Activated naive CD4-positive, alpha-beta T cell treated with Interleukin-2 at 50 U/mL for 16 hours (primary cell): ENCODE measurements around the gene FBXW12.
A peak's percentile ranks its signal among the peaks of the same experiment; 100 is the strongest.

Source experiments
- DNase-seq: peaks from one replicate; pipeline ENCODE4 v3.0.0-alpha.2; 2020

The FBXW12 gene

GRCh38 chr3:48408823-48409281 lies 36.8 kb downstream of the FBXW12 start:
- peak; percentile 1 for DNase-seq

- DNase-seq = no peak
Observed at GRCh38 chr3:48409291-48410201, 37.5 kb downstream of the FBXW12 start.

DNA sequence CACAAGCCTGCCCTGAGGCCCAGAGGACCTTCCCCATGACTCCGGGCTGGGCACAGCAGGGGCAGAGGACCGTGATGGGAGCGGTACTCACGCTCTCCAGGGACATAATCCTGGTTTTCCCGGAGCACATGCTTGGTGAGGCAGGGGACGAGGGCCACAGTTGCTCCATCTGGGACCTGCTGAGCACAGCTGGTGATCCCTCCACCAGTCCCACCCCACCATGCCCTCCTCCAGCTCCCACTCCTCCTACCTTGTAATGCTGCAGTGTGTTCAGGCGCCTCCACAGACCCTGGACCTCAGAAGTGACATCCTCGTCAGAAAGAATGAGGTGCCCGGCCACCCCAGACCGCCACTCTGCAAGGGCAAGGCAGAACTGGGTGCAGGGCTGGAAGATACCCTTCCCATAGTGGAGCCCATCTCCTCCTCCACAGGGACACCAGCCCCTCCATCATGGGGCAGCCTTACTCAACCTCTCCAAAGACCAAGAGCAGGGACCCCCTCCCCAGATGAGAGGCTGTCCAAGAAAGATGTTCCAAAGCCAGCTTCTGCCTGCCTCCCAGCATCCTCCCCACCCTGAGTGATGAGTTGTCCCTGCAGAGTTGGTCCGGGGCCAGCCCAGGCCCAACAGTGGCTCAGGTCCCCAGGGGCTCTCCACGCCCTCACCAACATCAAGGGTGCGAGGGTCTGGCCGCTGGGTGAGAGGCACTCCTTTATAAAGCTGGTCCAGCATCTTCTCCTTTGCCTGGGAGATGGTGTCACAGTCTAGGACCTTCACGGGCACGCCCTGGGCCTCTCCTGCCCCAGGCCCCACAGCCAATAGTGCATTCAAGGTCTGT lies 38.4 kb downstream of the FBXW12 start:
- no peak for DNase-seq

DNA sequence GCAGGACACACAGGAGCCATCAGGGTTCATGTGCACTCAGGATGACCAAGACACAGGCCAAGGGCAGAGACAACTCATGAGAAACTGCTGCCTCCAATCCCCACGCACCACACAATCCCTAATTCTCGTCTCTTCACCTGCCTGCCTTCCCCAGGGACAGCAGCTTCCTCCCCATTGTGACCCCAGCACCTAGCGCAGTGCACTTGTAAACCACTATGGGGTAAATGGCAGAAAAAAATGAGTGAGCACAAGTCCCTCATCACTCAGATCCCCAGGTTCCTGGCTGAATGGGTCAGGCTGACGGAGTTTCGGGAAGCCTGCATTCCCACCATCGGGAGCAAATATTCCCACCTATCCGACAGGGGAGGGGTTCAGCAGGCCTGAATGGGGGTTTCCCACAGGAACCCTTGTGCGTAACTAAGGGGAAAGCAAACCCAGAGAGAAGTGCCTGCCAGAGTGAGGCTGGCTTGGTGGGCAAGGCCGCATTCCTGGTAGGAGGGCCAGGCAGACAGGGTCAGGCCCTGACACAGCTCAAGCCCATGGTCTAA lies 39.1 kb downstream of the FBXW12 start:
- DNase-seq = no peak

GRCh38 chr3:48411606-48412374 lies 39.8 kb downstream of the FBXW12 start:
- DNase-seq = no peak

DNA sequence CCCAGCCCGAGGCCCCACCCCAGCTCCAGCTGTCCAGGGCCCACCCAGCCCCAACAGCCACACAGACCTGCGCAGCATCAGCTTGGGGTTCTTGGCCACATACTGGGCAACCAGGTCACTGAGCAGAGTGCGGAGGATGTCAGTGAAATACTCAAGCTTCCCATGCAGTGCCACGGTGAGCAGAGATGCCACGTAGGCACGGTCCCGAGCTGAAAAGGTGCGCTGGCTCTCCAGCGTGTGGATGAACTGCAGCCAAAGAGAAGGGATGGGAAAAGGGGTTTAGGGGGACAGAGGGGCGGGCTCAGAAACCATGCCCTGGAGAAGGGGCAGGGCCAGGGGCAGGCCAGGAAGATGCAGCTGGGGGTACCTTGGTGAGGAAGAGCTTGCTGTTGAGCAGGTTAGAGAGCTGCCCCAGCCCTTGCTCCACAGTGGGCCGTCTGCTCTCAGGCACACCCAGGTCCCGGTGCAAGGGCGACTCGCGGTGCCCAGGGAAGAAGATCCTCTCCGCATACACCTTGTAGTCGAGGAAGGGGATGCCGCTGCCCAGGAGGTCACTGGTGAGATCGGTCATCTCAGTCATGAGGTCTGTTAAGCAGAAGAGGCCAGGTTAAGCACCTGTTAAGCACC lies 40.5 kb downstream of the FBXW12 start:
- DNase-seq = no peak

DNA sequence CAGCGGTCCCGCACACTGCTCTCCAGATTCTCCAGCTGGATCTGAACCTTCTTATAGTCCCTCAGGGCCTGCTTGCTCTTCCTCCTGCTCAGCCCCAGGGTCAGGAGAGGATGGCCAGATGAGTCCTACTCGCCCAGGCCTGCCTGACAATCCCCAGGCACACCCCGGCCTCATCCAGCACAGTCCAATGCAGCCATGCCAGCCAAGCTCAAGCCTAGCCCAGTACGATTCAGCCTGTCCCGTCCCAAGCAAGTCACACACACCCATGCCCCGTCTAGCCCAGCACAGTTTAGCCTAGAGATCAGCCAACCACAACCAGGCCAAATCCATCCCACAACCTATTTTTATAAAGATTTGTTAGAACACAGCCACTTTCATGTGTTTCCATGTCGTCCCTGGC lies 41.1 kb downstream of the FBXW12 start:
- DNase-seq = no peak

- DNase-seq = no peak
Observed at GRCh38 chr3:48413611-48414010, 41.6 kb downstream of the FBXW12 start.

- DNase-seq = no peak
Observed at GRCh38 chr3:48414376-48415250, 42.6 kb downstream of the FBXW12 start.

- no peak for DNase-seq
Observed at GRCh38 chr3:48415251-48415953, 43.4 kb downstream of the FBXW12 start.

DNA sequence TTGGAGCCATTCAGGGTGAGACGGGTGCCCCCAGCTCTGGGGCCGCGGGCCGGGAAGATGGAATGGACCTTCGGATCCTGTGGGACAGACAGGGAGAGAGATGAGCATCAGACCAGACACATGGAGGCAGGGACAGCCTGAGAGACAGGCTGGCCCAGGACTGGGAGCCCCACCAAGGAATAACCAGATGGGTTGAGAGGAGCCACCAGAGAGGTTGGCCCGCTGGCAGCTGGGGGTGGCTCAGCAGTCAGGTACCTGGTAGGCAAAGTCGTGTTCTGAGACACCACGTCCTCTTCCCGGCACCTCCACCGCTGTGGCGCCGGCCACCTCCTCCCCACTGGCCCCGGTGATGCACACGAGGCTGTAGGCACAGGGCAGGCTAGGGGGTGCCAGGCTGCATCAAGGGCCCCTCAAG lies 44.1 kb downstream of the FBXW12 start:
- DNase-seq = no peak

- DNase-seq = no peak
Observed at GRCh38 chr3:48416546-48416945, 44.5 kb downstream of the FBXW12 start.

DNA sequence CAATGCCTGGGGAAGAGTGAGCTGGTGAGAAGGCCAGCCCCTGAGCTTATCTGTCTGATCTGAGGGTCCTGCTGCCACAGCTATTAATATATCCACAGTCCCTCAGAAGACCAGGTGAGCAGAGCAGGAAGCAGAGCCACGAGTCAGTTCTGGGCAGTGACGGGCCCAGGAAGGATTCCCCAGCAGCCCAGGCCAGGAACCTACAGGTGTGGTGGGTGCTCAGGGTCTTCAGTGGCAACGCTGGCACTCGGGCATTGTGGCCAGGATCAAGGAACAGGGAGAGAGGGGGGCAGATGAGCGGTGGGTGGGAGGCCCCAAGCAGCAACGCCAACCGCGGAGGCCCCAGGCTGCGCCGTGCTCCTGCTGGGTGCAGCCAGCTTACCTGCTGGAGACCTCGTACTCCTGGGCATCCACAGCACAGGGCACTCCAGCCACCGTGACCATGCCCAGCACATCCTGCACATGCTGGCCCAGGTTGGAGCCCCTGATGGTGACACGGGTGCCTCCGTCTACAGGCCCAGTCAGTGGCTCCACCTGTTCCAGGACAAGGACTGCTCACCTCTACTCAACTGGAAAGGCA lies 45.6 kb downstream of the FBXW12 start:
- DNase-seq = no peak

- DNase-seq = no peak
Observed at GRCh38 chr3:48418140-48418539, 46.1 kb downstream of the FBXW12 start.

- no peak for DNase-seq
Observed at GRCh38 chr3:48418651-48419050, 46.6 kb downstream of the FBXW12 start.

DNA sequence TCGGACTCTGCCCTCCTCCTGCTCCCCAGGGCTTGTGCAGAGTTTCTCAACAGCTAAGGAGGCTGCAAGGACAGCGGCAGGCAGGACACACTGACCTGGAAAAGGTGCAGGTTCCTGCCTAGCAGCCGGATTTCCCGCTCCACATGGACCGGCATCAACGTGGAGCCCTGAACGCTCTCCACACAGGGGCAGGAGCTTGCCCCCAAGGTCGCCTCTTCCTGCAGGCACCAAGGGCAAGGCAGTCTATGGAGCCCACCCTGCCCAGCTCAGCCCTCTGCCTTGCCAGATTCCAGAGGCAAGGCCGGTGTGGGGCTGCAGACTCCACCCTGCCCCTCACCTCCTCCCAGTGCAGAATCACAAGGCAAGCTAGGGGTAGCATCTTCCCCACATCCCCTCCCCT lies 47.1 kb downstream of the FBXW12 start:
- DNase-seq = no peak

DNA sequence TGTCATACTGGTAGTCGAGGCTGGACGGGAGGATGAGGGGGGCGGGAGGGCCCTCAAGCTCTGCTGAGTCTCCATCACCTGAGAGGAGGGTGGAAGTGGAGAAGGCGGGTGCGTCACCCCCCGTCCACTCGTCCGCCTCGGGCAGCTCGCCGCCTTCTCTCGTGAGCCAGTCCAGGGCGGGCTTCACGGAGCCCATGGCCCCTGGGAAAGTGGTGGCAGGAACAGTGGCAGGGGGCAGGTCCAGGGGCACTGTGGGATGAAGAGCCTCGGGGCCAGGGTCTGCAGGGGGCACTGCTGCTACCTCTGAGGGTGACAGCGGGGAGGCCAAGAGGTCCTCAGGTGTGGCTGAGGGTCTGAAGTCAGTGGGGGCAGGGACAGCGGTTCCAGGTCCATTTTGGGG lies 47.6 kb downstream of the FBXW12 start:
- DNase-seq = no peak

GRCh38 chr3:48420561-48420960 lies 48.5 kb downstream of the FBXW12 start:
- no peak for DNase-seq

DNA sequence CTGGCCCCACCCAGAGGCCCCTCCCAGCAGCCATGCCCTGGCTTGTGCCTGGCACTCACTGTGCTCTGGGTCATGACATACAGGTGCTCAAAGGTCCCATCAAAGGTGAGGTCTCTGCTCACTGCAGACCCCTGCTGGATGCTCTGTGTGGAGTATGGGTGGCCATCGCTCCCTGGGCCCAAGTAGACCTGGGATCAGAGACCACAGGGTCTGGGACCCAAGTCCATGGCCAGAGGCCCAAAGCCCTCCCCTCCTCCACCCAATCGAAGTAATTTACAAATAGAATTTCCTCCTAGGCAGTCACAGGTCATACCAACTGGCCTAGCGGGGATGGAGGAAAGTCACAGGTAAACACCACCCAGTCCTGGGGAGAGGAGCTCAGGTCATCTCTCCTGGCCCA lies 50.3 kb downstream of the FBXW12 start:
- DNase-seq = no peak

DNA sequence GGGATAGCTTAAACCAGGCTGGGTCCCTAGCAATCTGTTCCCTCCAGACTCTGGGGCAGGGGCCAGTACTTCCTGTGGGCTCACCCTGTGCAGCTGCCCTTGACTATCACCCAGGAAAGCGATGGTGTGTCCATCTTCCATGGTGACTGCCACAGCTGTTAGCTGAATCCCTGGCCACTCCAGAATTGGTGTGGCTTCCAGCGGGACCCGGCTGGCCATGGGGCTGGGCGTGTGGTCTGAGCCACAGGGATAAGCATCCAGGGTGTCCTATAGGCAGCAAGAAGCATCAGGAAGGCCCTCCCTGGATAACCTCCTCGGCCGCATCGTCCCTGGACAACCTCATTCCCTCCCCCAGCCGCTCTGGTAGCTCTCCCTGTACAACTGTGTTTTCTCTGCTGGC lies 50.7 kb downstream of the FBXW12 start:
- DNase-seq = no peak
